Peyer's patch (tissue), 4 donors: Measurements from ENCODE around the gene IRAK2.

Experiments
- CTCF ChIP-seq, 6 experiments: fragments of 450-650 bp in 4 of 6; fragments of 200-600 bp in 2 of 6; sonication (generic) in 1 of 6; IDR thresholded peaks; one replicate each; pipeline ENCODE4 v1.5.1; 2017 to 2019; ENCODE audit warnings: antibody characterized with exemption in 6 of 6, mild to moderate bottlenecking in 3 of 6, moderate library complexity in 1 of 6
- POLR2A ChIP-seq, 2 donors: fragments of 450-650 bp; IDR thresholded peaks; one replicate each; pipeline ENCODE4 v1.5.1; 2017; ENCODE audit warnings: antibody characterized with exemption in 2 of 2, mild to moderate bottlenecking in 2 of 2, moderate library complexity in 2 of 2

- TF ChIP-seq CTCF (IDR thresholded peaks at IDR 0.05) (no peak), POLR2A (IDR thresholded peaks at IDR 0.05) (no peak)
Observed at GRCh38 chr3:10247679-10248183, 83.0 kb downstream of the IRAK2 start.
